Endothelial cell of umbilical vein (primary cell): ENCODE measurements around the gene FUT7. TPM values are rescaled to one million over a fixed set of nuclear protein-coding genes. Genes with fewer than 3 reads are reported as not detected.
A peak's percentile ranks its signal among the peaks of the same experiment; 100 is the strongest.

Experiments
- BruUV-seq: library from RNA; stranded (reverse); fragments of 400-500 nt; replicated peaks from 2 replicates; lab custom pipeline; 2021; lab: Mats Ljungman, UMichigan
- CTCF ChIA-PET: fragments of 300-600, 350-600 bp; sonication (Branson Sonifier 250); formaldehyde crosslinking; loops from one replicate; lab custom pipeline; 2021; ENCODE audit warnings: antibody characterized with exemption, inconsistent platforms; lab: Charles Lee
- POLR2A ChIA-PET: fragments of 300-600, 350-600 bp; sonication (Branson Sonifier 250); formaldehyde crosslinking; loops from one replicate; lab custom pipeline; 2021; ENCODE audit warnings: antibody characterized with exemption, inconsistent platforms; lab: Charles Lee
- DNase-seq: peaks from one replicate; pipeline ENCODE4 v3.0.0-alpha.2; 2011; ENCODE audit warnings: low read depth, low spot score
- FAIRE-seq: peaks from 2 replicates; lab custom pipeline; 2011; peaks lifted over from hg19 to GRCh38; lab: Jason Lieb, UNC
- H2AFZ ChIP-seq: 2 replicates; pipeline ENCODE4 v1.6.0; 2012; ENCODE audit warnings: low read depth, low read length, control low read depth, inconsistent platforms
- H3K27ac ChIP-seq: 2 replicates; pipeline ENCODE4 v1.5.1; 2011; ENCODE audit warnings: low read depth, mild to moderate bottlenecking, control low read depth, low read length, moderate library complexity; ENCODE audit not compliant: insufficient read depth
- H3K27me3 ChIP-seq, 2 experiments: 2 replicates each; pipeline versions ENCODE4 v1.6.0 to v1.6.1; 2011; ENCODE audit warnings: low read length in 2 of 2, mixed read lengths in 1 of 2; ENCODE audit not compliant: control insufficient read depth in 2 of 2, insufficient read depth in 2 of 2
- H3K36me3 ChIP-seq, 2 experiments: 2 replicates in 1 of 2; 3 replicates in 1 of 2; pipeline ENCODE4 v1.5.1; 2011; ENCODE audit warnings: low read length in 2 of 2, mild to moderate bottlenecking in 1 of 2, moderate library complexity in 1 of 2; ENCODE audit not compliant: control insufficient read depth in 2 of 2, insufficient read depth in 2 of 2; ENCODE audit errors: extremely low read depth in 1 of 2
- H3K4me1 ChIP-seq: 3 replicates; pipeline ENCODE4 v1.5.1; 2011; ENCODE audit warnings: mild to moderate bottlenecking, low read length; ENCODE audit not compliant: control insufficient read depth, insufficient read depth; ENCODE audit errors: extremely low read depth
- H3K4me2 ChIP-seq: 2 replicates; pipeline ENCODE4 v1.6.1; 2011; ENCODE audit warnings: low read length, control low read depth, mixed read lengths; ENCODE audit not compliant: insufficient read depth
- H3K4me3 ChIP-seq, 3 experiments: fragments of 200-600 bp in 1 of 3; sonication (generic), shearing (Covaris generic) in 1 of 3; replicated peaks in 1 of 3; 2 replicates each; pipeline ENCODE4 v1.5.1; 2011 to 2016; ENCODE audit warnings: control low read depth in 3 of 3, low read length in 3 of 3, mild to moderate bottlenecking in 2 of 3, inconsistent platforms in 1 of 3, low read depth in 1 of 3, moderate library complexity in 1 of 3; ENCODE audit not compliant: insufficient read depth in 1 of 3
- H3K79me2 ChIP-seq: 2 replicates; pipeline ENCODE4 v1.6.0; 2012; ENCODE audit warnings: low read length, inconsistent platforms; ENCODE audit not compliant: control insufficient read depth, insufficient read depth
- H3K9ac ChIP-seq: replicated peaks from 2 replicates; pipeline ENCODE3; 2011; ENCODE audit warnings: low read length, control low read depth; ENCODE audit not compliant: insufficient read depth; ENCODE audit errors: extremely low read depth
- H3K9me1 ChIP-seq: replicated peaks from 3 replicates; pipeline ENCODE4 v1.6.0; 2011; ENCODE audit warnings: mild to moderate bottlenecking, low read length; ENCODE audit not compliant: control insufficient read depth, insufficient read depth; ENCODE audit errors: extremely low read depth
- H3K9me3 ChIP-seq: replicated peaks from 2 replicates; pipeline ENCODE4 v1.5.1; 2012; ENCODE audit warnings: low read length, inconsistent platforms; ENCODE audit not compliant: control insufficient read depth, insufficient read depth
- H4K20me1 ChIP-seq: replicated peaks from 2 replicates; pipeline ENCODE3; 2011; ENCODE audit warnings: mild to moderate bottlenecking, low read length; ENCODE audit not compliant: control insufficient read depth, insufficient read depth; ENCODE audit errors: extremely low read depth
- CTCF ChIP-seq, 2 donors: IDR thresholded peaks; 1 replicate in 1 of 2; 2 replicates in 1 of 2; pipeline ENCODE4 v1.5.1; 2011; ENCODE audit warnings: low read length in 2 of 2, mild to moderate bottlenecking in 2 of 2, moderate library complexity in 2 of 2, control low read depth in 1 of 2, inconsistent platforms in 1 of 2, low read depth in 1 of 2; ENCODE audit not compliant: insufficient read depth in 1 of 2; ENCODE audit errors: extremely low read depth in 1 of 2
- EZH2 ChIP-seq: IDR thresholded peaks from 2 replicates; pipeline ENCODE4 v1.6.1; 2012; ENCODE audit warnings: borderline replicate concordance, low read depth, mild to moderate bottlenecking, moderate library complexity, low read length, inconsistent platforms; ENCODE audit not compliant: severe bottlenecking
- JUN ChIP-seq: IDR thresholded peaks from 2 replicates; pipeline ENCODE4 v1.6.1; 2011; ENCODE audit warnings: borderline replicate concordance, low read depth; ENCODE audit not compliant: insufficient read length, insufficient read depth
- MAX ChIP-seq: IDR thresholded peaks from 2 replicates; pipeline ENCODE4 v1.6.1; 2011; ENCODE audit not compliant: insufficient read depth, insufficient read length
- MYC ChIP-seq: IDR thresholded peaks from one replicate; pipeline ENCODE4 v1.6.1; 2011; ENCODE audit warnings: mild to moderate bottlenecking, low read depth, low read length
- POLR2AphosphoS5 ChIP-seq: IDR thresholded peaks from 2 replicates; pipeline ENCODE4 v1.6.1; 2012; ENCODE audit warnings: low read depth, mild to moderate bottlenecking, control low read depth, low read length, moderate library complexity; ENCODE audit not compliant: insufficient read depth
- dilution Hi-C: fragments of 300-500 bp; cut with MboI; formaldehyde crosslinking; loops from one replicate; pipeline ENCODE4 v1.15.0; 2019; ENCODE audit warnings: low sequenced_read_pairs; ENCODE audit not compliant: extremely low pct_ligation_motif_present
- intact Hi-C: fragments of 100-400 bp; cut with micrococcal nuclease; formaldehyde crosslinking; loops from one replicate; pipeline ENCODE4 v1.10.0; 2022
- polyA plus RNA-seq, 4 experiments: library from polyadenylated mRNA; depleted of rRNA in 3 of 4; stranded (reverse) in 3 of 4; unstranded in 1 of 4; fragments of >200 nt; gene quantifications; 2 replicates each; pipeline versions ENCODE4 v1.2.1 to v1.2.3, GENCODE V29; 2011 to 2012; ENCODE audit warnings: missing spikeins in 1 of 4
- total RNA-seq: library from RNA; stranded (reverse); gene quantifications from 2 replicates; pipeline ENCODE4 v1.2.3, GENCODE V29; 2021

FUT7 gene
- total and polyA plus RNA-seq, 2 donors (not counting 3 experiments of a cell fraction or from before 2014, with no cell fraction given) = not detected

GRCh38 chr9:137045294-137046087 is 13.6 kb upstream of the FUT7 start:
- TF ChIP-seq MAX (no peak), EZH2 (no peak), MYC (no peak), JUN (no peak), POLR2AphosphoS5 (no peak), CTCF (IDR thresholded peaks at IDR 0.05; ENCODE audit: extremely low read depth in 1 of 2, insufficient read depth in 1 of 2, low read depth in 1 of 2, low read length in 2 of 2) (no peak)
- H3K4me3 ChIP-seq = peak overlapping the region; percentile 44 to 57 (median 54)
- H4K20me1 ChIP-seq = no peaks in the 10 kb centered on the region
- dilution Hi-C loops (no loop called here), intact Hi-C loops (loop anchor here (1.0 to 2.0 kb wide), 4 partner anchors 17 to 182 kb away; partner anchors contain the start of genes ABCA2, MAN1B1 and RNF224)
- H3K9me1 ChIP-seq = no peaks in the 10 kb centered on the region
- no peak overlapping the region for H3K27ac ChIP-seq
- H3K4me2 ChIP-seq = peak overlapping the region; percentile 56
- peaks cover 33% of the 10 kb centered on the region for H3K79me2 ChIP-seq
- FAIRE-seq (peak; percentile 63), DNase-seq (peak; percentile 40)
- H3K9ac ChIP-seq = peak overlapping the region; percentile 36
- ChIA-PET CTCF (interaction anchor here (1.3 to 5.2 kb wide), 8 partner anchors 10 to 259 kb away, joined by 4 to 58 read pairs (median 11); no protein-coding TSS in a partner anchor), POLR2A (no interaction called here)
- peak overlapping the region; percentile 98 for H2AFZ ChIP-seq
- BruUV-seq = no TSS peak
- H3K9me3 ChIP-seq = no peaks in the 10 kb centered on the region
- H3K27me3 ChIP-seq = peaks cover 0 to 3% of the 10 kb centered on the region in 2 experiments
- H3K4me1 ChIP-seq = peaks cover 41% of the 10 kb centered on the region
- H3K36me3 ChIP-seq = peaks cover 0 to 2% of the 10 kb centered on the region in 2 experiments
